Esophagus (tissue), 2 donors: ENCODE measurements around the gene DDX55. TPM values are rescaled to one million over a fixed set of nuclear protein-coding genes. Genes with fewer than 3 reads are reported as not detected.

Experiments
- H3K27ac ChIP-seq, 2 donors: one replicate each; pipeline ENCODE4 v1.5.1; 2013; ENCODE audit warnings: low read depth in 2 of 2, mild to moderate bottlenecking in 2 of 2, inconsistent platforms in 1 of 2, low read length in 1 of 2, moderate library complexity in 1 of 2
- H3K27me3 ChIP-seq, 2 donors: one replicate each; pipeline ENCODE4 v1.6.1; 2013; ENCODE audit warnings: low read length in 2 of 2, control low read depth in 1 of 2, mild to moderate bottlenecking in 1 of 2; ENCODE audit not compliant: insufficient read depth in 2 of 2, control insufficient read depth in 1 of 2
- H3K36me3 ChIP-seq, 2 donors: one replicate each; pipeline ENCODE4 v1.6.1; 2013; ENCODE audit warnings: low read length in 1 of 2; ENCODE audit not compliant: control insufficient read depth in 2 of 2, insufficient read depth in 2 of 2
- H3K4me1 ChIP-seq, 2 donors: one replicate each; pipeline ENCODE4 v1.6.1; 2013; ENCODE audit warnings: low read length in 1 of 2; ENCODE audit not compliant: control insufficient read depth in 2 of 2, insufficient read depth in 2 of 2
- H3K4me3 ChIP-seq, 2 donors: one replicate each; pipeline ENCODE4 v1.5.1; 2013; ENCODE audit warnings: low read length in 2 of 2, mild to moderate bottlenecking in 2 of 2, low read depth in 1 of 2, moderate library complexity in 1 of 2
- H3K9me3 ChIP-seq, 2 donors: one replicate each; pipeline ENCODE4 v1.6.1; 2013; ENCODE audit warnings: mild to moderate bottlenecking in 2 of 2, low read depth in 1 of 2, low read length in 1 of 2, moderate library complexity in 1 of 2; ENCODE audit not compliant: control insufficient read depth in 2 of 2, insufficient read depth in 1 of 2
- WGBS, 2 donors: extraction: QIAGEN DNeasy Blood & Tissue Kit; methylation state at CpG; one replicate each; pipeline ENCODE4 v1.1.7; 2013; 5-methylcytosine and 5-hydroxymethylcytosine counted together
- polyA plus RNA-seq, 2 donors: library from polyadenylated mRNA; stranded (reverse); fragments of 200-250 nt; gene quantifications; one replicate each; pipeline ENCODE4 v1.2.3, GENCODE V29; 2013
- donor health status: healthy with polysubstance abuse.
- donor health status: Bipolar disorder and iron deficiency.

The DDX55 gene
- polyA plus RNA-seq, 2 donors, result 10.3 to 15.5 TPM

GRCh38 chr12:123657211-123657610, 55.3 kb downstream of the DDX55 start:
- no peak overlapping the region for H3K27ac ChIP-seq
- H3K9me3 ChIP-seq, result no peaks in the 10 kb centered on the region
- H3K27me3 ChIP-seq, result no peaks in the 10 kb centered on the region
- no peaks in the 10 kb centered on the region for H3K4me1 ChIP-seq
- no peak overlapping the region for H3K4me3 ChIP-seq
- 90 to 95% methylated on average over 9 of the region's 9 CpGs for WGBS, 2 donors
- H3K36me3 ChIP-seq, result peaks cover 5 to 9% of the 10 kb centered on the region in 2 donors

DNA sequence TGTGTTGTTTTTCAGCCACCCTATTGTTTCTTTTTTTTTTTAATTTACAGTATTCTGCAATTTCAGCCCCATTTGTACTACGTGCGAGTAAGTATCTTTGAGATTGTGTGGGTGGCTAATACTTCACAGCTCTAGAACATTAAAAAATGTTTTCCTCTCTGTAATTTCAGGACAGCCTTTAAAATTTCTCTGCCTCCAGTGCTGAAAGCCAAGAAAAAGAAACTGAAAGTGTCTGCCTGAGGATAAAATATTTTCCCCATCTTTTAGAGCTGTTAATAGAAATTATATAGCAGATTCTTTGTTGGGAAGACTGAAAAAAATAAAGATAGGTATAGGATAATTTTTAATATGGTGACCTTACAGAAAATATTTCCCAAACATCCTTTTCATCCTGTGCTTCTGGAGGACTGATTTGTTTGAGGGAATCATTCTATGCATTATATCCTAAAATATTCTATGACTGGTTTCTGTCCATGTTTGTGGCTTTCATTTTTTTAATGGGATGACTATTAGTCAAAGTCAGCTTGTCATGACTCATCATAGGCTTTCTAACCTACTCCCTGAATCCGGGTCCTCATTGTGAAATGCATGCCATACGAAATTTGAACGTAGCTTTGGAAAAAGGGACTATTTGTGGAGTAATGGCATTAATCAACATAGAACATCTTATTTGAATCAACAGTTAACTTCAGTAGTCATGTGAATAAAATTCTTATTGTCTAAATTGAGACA, 58.3 kb downstream of the DDX55 start:
- H3K4me1 ChIP-seq, result no peaks in the 10 kb centered on the region
- no peak overlapping the region for H3K4me3 ChIP-seq
- peaks cover 5 to 6% of the 10 kb centered on the region in 2 donors for H3K36me3 ChIP-seq
- H3K27me3 ChIP-seq, result no peaks in the 10 kb centered on the region
- WGBS, 2 donors, result 61 to 64% methylated on average over 5 of the region's 5 CpGs
- H3K9me3 ChIP-seq, result no peaks in the 10 kb centered on the region
- no peak overlapping the region for H3K27ac ChIP-seq

GRCh38 chr12:123667771-123668170, 65.9 kb downstream of the DDX55 start:
- Histone ChIP-seq H3K9me3 (no peaks in the 10 kb centered on the region), H3K27me3 (no peaks in the 10 kb centered on the region), H3K4me3 (no peak overlapping the region), H3K27ac (no peak overlapping the region), H3K36me3 (no peaks in the 10 kb centered on the region), H3K4me1 (peaks cover 0 to 3% of the 10 kb centered on the region in 2 donors)
- WGBS, 2 donors, result 50 to 73% methylated on average over 8 of the region's 8 CpGs

Other genes starting within 250 kb of the DDX55 start
- 1 to 10 TPM; 4.1 to 4.8 TPM for gene SBNO1, start 237.3 kb upstream of the DDX55 start, polyA plus RNA-seq
- 10 to 100 TPM; 31.2 to 39.7 TPM for gene KMT5A, start 218.0 kb upstream of the DDX55 start, polyA plus RNA-seq
- gene RILPL2, start 165.4 kb upstream of the DDX55 start, polyA plus RNA-seq, result 1 to 10 TPM; 1.6 to 2.3 TPM
- 10 to 100 TPM; 26.1 to 65.4 TPM for gene SNRNP35, start 144.0 kb upstream of the DDX55 start, polyA plus RNA-seq
- gene RILPL1, start 68.4 kb upstream of the DDX55 start, polyA plus RNA-seq, result 1 to 10 TPM; 5.6 to 7.3 TPM
- 10 to 100 TPM; 43.2 to 94.7 TPM for gene TMED2, start 17.5 kb upstream of the DDX55 start, polyA plus RNA-seq
- 10 to 100 TPM; 25.2 to 32.2 TPM for gene EIF2B1, start 31.6 kb downstream of the DDX55 start, polyA plus RNA-seq
- gene GTF2H3, start 31.7 kb downstream of the DDX55 start, polyA plus RNA-seq, result 10 to 100 TPM in 1 of 2 donors, 1 to 10 TPM in 1; 4.5 to 10.2 TPM
- gene TCTN2, start 69.0 kb downstream of the DDX55 start, polyA plus RNA-seq, result 1 to 10 TPM; 1.8 to 2.6 TPM
- gene ATP6V0A2, start 110.3 kb downstream of the DDX55 start, polyA plus RNA-seq, result 1 to 10 TPM; 3.9 to 4.8 TPM
- under 1 TPM in 1 of 2 donors, not detected in 1; 0.01 TPM for gene DNAH10, start 160.2 kb downstream of the DDX55 start, polyA plus RNA-seq